Measurements from ENCODE around the gene ATP2A3. TPM values are rescaled to one million over a fixed set of nuclear protein-coding genes. Genes with fewer than 3 reads are reported as not detected.

ATP2A3 gene
- total RNA-seq, 4 donors from 2014 or later, result 5.7 to 33.6 (median 17.5) TPM

DNA sequence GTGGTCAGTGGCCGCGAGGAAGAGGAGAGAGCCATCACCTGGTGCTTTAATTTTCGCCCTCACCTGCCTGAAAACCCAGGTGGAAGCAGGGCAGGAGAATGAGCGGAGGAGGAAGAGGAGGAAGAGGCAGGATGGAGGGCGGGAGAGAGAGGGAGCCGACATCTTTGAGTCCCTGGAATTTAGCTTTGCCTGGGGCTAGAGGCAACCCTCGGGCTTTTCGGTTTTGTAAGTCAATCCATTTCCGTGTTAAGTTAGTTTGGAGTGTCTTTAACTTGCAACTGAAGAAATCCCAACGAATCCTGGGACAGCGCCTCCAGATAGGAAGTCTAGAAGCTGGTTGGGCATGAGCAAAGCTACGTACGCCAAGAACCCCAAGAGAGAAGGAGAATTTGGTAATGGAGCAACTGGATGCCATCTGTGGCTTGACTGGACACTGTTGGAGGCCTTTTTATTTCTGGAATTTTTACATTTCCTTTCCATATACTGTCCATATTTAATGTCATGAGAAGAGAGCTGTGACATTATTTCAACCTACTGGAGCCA lies 36.9 kb upstream of the ATP2A3 start:
- TF ChIP-seq POLR2A (IDR thresholded peaks at IDR 0.05), result no peak
- Histone ChIP-seq H3K4me3 (no peak overlapping the region), H3K9me3 (no peaks in the 10 kb centered on the region), H3K27ac (no peak overlapping the region), H3K36me3 (no peaks in the 10 kb centered on the region), H3K27me3 (peaks cover 0 to 6% of the 10 kb centered on the region in 2 donors), H3K4me1 (no peaks in the 10 kb centered on the region)
- DNase-seq, result no peak
- intact Hi-C loops (cut with DNase I; ENCODE audit: low total_unique reads), result no loop called here

DNA sequence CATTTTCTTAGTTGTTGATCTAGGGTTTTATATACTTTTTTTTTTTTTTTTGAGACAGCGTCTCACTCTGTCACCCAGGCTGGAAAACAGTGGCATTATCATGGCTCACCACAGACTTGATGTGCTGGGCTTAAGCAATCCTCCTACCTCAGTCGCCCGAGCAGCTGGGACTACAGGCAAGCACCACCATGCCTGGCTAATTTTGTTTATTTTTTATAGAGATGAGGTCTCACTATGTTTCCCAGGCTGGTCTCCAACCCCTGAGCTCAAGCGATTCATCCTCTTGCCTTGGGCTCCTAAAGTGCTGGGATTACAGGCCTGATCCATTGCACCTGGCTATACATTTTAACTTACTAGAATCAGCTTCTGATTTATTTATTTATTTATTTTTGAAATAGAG lies 34.2 kb upstream of the ATP2A3 start:
- no peaks in the 10 kb centered on the region for H3K9me3 ChIP-seq
- intact Hi-C loops (cut with DNase I; ENCODE audit: low total_unique reads), result no loop called here
- H3K4me1 ChIP-seq, result no peaks in the 10 kb centered on the region
- no peak overlapping the region for H3K27ac ChIP-seq
- H3K4me3 ChIP-seq, result no peak overlapping the region
- no peaks in the 10 kb centered on the region for H3K36me3 ChIP-seq
- no peak for TF ChIP-seq POLR2A (IDR thresholded peaks at IDR 0.05)
- TF ChIP-seq, protein P1, sequence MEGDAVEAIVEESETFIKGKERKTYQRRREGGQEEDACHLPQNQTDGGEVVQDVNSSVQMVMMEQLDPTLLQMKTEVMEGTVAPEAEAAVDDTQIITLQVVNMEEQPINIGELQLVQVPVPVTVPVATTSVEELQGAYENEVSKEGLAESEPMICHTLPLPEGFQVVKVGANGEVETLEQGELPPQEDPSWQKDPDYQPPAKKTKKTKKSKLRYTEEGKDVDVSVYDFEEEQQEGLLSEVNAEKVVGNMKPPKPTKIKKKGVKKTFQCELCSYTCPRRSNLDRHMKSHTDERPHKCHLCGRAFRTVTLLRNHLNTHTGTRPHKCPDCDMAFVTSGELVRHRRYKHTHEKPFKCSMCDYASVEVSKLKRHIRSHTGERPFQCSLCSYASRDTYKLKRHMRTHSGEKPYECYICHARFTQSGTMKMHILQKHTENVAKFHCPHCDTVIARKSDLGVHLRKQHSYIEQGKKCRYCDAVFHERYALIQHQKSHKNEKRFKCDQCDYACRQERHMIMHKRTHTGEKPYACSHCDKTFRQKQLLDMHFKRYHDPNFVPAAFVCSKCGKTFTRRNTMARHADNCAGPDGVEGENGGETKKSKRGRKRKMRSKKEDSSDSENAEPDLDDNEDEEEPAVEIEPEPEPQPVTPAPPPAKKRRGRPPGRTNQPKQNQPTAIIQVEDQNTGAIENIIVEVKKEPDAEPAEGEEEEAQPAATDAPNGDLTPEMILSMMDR (IDR thresholded peaks at IDR 0.05), result no peak
- peaks cover 0 to 6% of the 10 kb centered on the region in 2 donors for H3K27me3 ChIP-seq
- DNase-seq, result no peak

DNA sequence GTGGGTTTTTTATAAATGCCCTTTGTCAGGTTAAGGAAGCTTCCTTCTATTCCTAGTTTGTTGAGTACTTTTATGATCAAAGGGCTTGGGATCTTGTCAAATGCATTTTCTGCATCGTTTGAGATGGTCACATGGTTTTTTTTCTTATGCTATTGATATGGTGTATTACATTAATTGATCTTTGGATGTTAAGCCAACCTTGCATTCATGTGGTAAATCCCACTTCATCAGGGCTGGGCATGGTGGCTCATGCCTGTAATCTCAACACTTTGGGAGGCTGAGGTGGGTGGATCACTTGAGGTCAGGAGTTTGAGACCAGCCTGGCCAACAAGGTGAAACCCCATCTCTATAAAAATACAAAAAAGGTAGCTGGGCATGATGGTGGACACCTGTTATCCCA lies 30.8 kb upstream of the ATP2A3 start:
- Histone ChIP-seq H3K9me3 (no peaks in the 10 kb centered on the region), H3K36me3 (no peaks in the 10 kb centered on the region), H3K4me3 (no peak overlapping the region), H3K27me3 (peaks cover 0 to 6% of the 10 kb centered on the region in 2 donors), H3K4me1 (no peaks in the 10 kb centered on the region), H3K27ac (no peak overlapping the region)
- TF ChIP-seq, protein P1 (IDR thresholded peaks at IDR 0.05), result no peak
- TF ChIP-seq POLR2A (IDR thresholded peaks at IDR 0.05), result no peak
- intact Hi-C loops (cut with DNase I; ENCODE audit: low total_unique reads), result no loop called here
- DNase-seq, result no peak

DNA sequence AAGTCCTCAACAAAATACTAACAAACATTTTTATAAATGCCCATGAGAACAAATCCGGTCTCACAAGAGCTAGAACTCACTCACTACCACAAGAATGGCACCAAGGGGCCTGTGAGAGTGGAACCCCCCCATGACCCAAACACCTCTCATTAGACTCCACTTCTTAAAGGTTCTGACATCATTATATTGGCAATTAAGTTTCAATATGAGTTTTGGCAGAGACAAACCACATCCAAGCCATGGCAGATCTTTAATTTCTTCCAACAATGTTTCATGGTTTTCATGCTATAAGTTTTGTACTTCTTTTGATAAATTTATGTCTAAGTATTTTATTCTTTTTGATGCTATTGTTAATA lies 30.0 kb upstream of the ATP2A3 start:
- Histone ChIP-seq H3K27ac (no peak overlapping the region), H3K27me3 (peaks cover 0 to 6% of the 10 kb centered on the region in 2 donors), H3K36me3 (no peaks in the 10 kb centered on the region), H3K4me1 (no peaks in the 10 kb centered on the region), H3K4me3 (no peak overlapping the region), H3K9me3 (no peaks in the 10 kb centered on the region)
- no peak for DNase-seq
- intact Hi-C loops (cut with DNase I; ENCODE audit: low total_unique reads), result no loop called here
- TF ChIP-seq, protein P1 (IDR thresholded peaks at IDR 0.05), result no peak
- no peak for TF ChIP-seq POLR2A (IDR thresholded peaks at IDR 0.05)

GRCh38 chr17:3993493-3994220 lies 29.4 kb upstream of the ATP2A3 start:
- Histone ChIP-seq H3K4me3 (no peak overlapping the region), H3K27me3 (peaks cover 0 to 6% of the 10 kb centered on the region in 2 donors), H3K4me1 (no peaks in the 10 kb centered on the region), H3K9me3 (no peaks in the 10 kb centered on the region), H3K36me3 (no peaks in the 10 kb centered on the region), H3K27ac (no peak overlapping the region)
- DNase-seq, result no peak
- TF ChIP-seq, protein P1 (IDR thresholded peaks at IDR 0.05), result no peak
- no peak for TF ChIP-seq POLR2A (IDR thresholded peaks at IDR 0.05)
- intact Hi-C loops (cut with DNase I; ENCODE audit: low total_unique reads), result no loop called here
